22Rv1 (cell line): ENCODE data around the gene BEND7.
"Not testable (repeated sequence)": the region's sequence is repeated elsewhere in the genome, so short reads cannot be mapped to it uniquely, and the experiment has no call there.

Source experiments
- H3K27ac ChIP-seq: fragments of 450-650 bp; 2 replicates; pipeline ENCODE4 v1.5.1; 2017
- CTCF ChIP-seq: fragments of 450-650 bp; IDR thresholded peaks from 2 replicates; pipeline ENCODE4 v1.5.1; 2017; ENCODE audit warnings: mild to moderate bottlenecking
- ZFX ChIP-seq: fragments of 450-650 bp; IDR thresholded peaks from 2 replicates; pipeline ENCODE4 v1.6.1; 2017; ENCODE audit warnings: antibody characterized with exemption, borderline replicate concordance

Gene BEND7

GRCh38 chr10:13440185-13441061 lies 88.4 kb downstream of the BEND7 start:
- TF ChIP-seq ZFX (no peak), CTCF (peak; percentile 98)
- no peak overlapping the region for H3K27ac ChIP-seq

GRCh38 chr10:13439313-13440184 lies 89.3 kb downstream of the BEND7 start:
- TF ChIP-seq ZFX (no peak), CTCF (no peak)
- H3K27ac ChIP-seq: no peak overlapping the region

- TF ChIP-seq CTCF: no peak
- no peak for TF ChIP-seq ZFX
Observed at GRCh38 chr10:13437026-13437555, 91.7 kb downstream of the BEND7 start.

DNA sequence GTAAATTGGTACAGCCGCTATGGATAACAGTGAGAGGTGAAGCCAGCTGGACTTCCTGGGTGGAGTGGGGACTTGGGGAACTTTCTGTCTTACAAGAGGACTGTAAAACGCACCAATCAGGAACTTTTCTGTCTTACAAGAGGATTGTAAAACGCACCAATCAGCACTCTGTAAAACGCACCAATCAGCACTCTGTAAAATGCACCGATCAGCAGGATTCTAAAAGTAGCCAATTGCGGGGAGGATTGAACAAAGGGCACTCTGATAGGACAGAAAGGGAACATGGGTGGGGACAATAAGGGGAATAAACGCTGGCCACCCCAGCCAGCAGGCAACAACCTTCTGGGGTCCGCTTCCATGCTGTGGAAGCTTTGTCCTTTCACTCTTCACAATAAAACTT lies 100.9 kb downstream of the BEND7 start:
- not testable (repeated sequence) for H3K27ac ChIP-seq

More at GRCh38 chr10:13437026-13437555, 91.7 kb downstream of the BEND7 start:
- H3K27ac ChIP-seq: no peak overlapping the region

DNA sequence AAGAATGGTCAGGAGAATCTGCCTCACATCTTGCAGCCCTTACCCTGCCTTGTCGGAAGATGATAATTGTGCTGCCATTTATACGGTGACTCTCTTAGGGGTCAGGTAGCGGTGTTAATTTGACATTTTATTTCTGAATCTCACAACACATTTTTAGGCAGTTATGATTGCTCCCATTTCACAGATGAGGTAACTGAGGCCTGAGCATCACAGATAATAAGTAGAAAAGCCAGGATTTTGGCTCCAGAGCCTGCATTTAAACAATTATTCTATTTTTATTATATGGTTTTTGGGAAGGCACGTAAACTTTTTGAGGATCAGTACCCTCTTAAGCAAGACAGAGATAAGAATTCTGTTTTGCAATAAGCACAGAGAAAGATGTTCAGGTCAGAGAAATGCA lies 103.4 kb downstream of the BEND7 start:
- H3K27ac ChIP-seq: no peak overlapping the region
- TF ChIP-seq CTCF: no peak
- no peak for TF ChIP-seq ZFX

DNA sequence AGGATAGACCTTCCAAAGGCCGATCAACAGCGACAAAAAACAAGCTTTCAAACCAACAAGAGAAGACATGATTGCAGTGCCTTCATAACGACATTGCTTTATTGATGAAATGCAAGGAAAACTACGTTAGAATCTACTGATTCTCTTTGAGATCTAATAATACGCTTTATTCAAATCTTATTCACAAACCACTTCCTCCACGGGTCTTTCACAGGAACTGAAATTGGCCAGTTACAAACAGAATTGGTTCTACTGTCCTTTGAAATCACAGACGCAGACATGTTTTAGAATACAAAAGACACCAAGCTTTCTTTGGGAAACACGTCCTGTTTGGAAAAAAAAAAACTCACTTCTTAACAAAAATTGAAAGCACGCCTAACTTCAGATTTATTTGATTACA lies 106.0 kb downstream of the BEND7 start:
- H3K27ac ChIP-seq: no peak overlapping the region
- no peak for TF ChIP-seq CTCF
- TF ChIP-seq ZFX: no peak

DNA sequence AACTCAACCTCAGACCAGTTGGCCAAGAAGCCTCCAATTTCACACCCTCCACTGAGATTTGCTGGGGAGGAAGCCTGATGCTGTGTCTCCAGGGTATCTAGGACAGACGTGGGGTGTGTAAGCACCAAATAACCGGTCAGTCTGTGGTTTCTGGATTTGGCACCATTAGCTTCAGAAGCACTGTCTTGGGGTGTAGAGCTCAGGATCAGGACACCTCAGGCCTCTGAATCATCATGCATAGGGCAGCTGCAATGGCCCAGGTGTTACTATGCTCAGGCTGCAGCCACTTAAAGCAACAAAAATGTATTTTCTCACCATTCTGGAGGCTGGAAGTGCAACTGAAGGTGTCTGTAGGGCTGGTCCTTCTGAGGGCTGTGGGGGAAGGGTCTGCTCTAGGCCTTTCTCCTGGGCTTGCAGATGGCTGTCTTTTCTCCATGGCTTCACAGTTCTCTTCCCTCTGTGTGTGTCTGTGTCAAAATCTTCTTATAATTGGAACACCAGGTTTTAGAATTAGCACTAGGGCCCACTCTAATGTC lies 107.4 kb downstream of the BEND7 start:
- H3K27ac ChIP-seq: no peak overlapping the region
- TF ChIP-seq ZFX (no peak), CTCF (no peak)
